K562 (cell line): ENCODE data around the gene BROX. TPM values are rescaled to one million over a fixed set of nuclear protein-coding genes. Genes with fewer than 3 reads are reported as not detected.

ENCODE experiments used
- DACH1 ChIP-seq: fragments of 450-650 bp; IDR thresholded peaks from 2 replicates; pipeline ENCODE4 v1.6.1; 2018; ENCODE audit not compliant: partially characterized antibody
- GABPB2 ChIP-seq: fragments of 250-450 bp; sonication (Bioruptor Pico); conservative IDR thresholded peaks from 2 replicates; pipeline ENCODE4 v1.5.1; 2021; ENCODE audit warnings: mild to moderate bottlenecking
- KDM4B ChIP-seq, 2 experiments: fragments of 450-650 bp in 1 of 2; sonication (generic) in 1 of 2; IDR thresholded peaks; 2 replicates each; pipeline ENCODE4 v1.6.1; 2016 to 2017; ENCODE audit warnings: borderline replicate concordance in 2 of 2, antibody characterized with exemption in 1 of 2, low read depth in 1 of 2, mild to moderate bottlenecking in 1 of 2
- KHSRP ChIP-seq: fragments of 450-650 bp; IDR thresholded peaks from 2 replicates; pipeline ENCODE4 v1.6.1; 2017
- NR1H2 ChIP-seq: sonication (generic); formaldehyde crosslinking; IDR thresholded peaks from 2 replicates; pipeline ENCODE4 v1.4.0; 2020; ENCODE audit warnings: mild to moderate bottlenecking, missing genetic modification reagents
- NR3C1 ChIP-seq: sonication (generic); formaldehyde crosslinking; IDR thresholded peaks from 2 replicates; pipeline ENCODE4 v1.8.1; 2022; ENCODE audit warnings: missing genetic modification reagents
- PHF20 ChIP-seq: fragments of 450-650 bp; IDR thresholded peaks from 2 replicates; pipeline ENCODE4 v1.6.1; 2018; ENCODE audit not compliant: partially characterized antibody
- RBM34 ChIP-seq: fragments of 200-400 bp; formaldehyde crosslinking; IDR thresholded peaks from 2 replicates; pipeline ENCODE4 v1.6.1; 2018; ENCODE audit warnings: low read length, borderline replicate concordance; ENCODE audit not compliant: insufficient read depth
- SMAD3 ChIP-seq: fragments of 450-650 bp; formaldehyde crosslinking; conservative IDR thresholded peaks from 2 replicates; pipeline ENCODE4 v1.4.0; 2020; ENCODE audit warnings: mild to moderate bottlenecking
- TRIM24 ChIP-seq, 2 experiments: fragments of 450-650 bp; IDR thresholded peaks; 2 replicates each; pipeline ENCODE4 v1.6.1; 2016
- ZC3H4 ChIP-seq: sonication (generic); formaldehyde crosslinking; IDR thresholded peaks from 2 replicates; pipeline ENCODE4 v1.9.0; 2021; ENCODE audit warnings: missing genetic modification reagents, borderline replicate concordance
- polyA plus RNA-seq, 8 experiments: library from polyadenylated mRNA; depleted of rRNA in 4 of 8; stranded (reverse) in 5 of 8; unstranded in 3 of 8; fragments of >200 nt; fragmentation: Nextera tagmentation in 2 of 8; fragmentation: Illumina TruSeq in 1 of 8; extraction: Ambion mirVana in 2 of 8; extraction: Trizol in 1 of 8; gene quantifications; 2 replicates each; pipeline versions ENCODE4 v1.2.1 to v1.2.3, GENCODE V29; 2011 to 2014; ENCODE audit warnings: inconsistent platforms in 1 of 8, missing spikeins in 1 of 8
- total RNA-seq, 7 experiments: library from RNA; depleted of rRNA in 6 of 7; stranded (reverse); fragments of >200 nt in 6 of 7; fragmentation: Illumina TruSeq in 2 of 7; extraction: Trizol in 2 of 7; gene quantifications; 2 replicates each; pipeline versions ENCODE4 v1.2.1 to v1.2.3, GENCODE V29; 2011 to 2021; ENCODE audit warnings: low replicate concordance in 1 of 7
- TF ChIP-seq, protein P1 (sequence below): fragments of 250-450 bp; sonication (Bioruptor Pico); IDR thresholded peaks from 2 replicates; pipeline ENCODE4 v1.4.0; 2020
- TF ChIP-seq, protein P2 (sequence below): fragments of 450-650 bp; IDR thresholded peaks from 2 replicates; pipeline ENCODE4 v1.6.1; 2016
- TF ChIP-seq, protein P3 (sequence below): fragments of 200-600 bp; sonication (generic); IDR thresholded peaks from one replicate; pipeline ENCODE4 v1.6.1; 2012; ENCODE audit warnings: mild to moderate bottlenecking, low read depth, low read length, inconsistent platforms

Gene BROX
- total and polyA plus RNA-seq, 9 of the 15 experiments (the other 6 are each of a cell fraction or from before 2014, with no cell fraction given) = 9.4 to 153 (median 45.1) TPM

DNA sequence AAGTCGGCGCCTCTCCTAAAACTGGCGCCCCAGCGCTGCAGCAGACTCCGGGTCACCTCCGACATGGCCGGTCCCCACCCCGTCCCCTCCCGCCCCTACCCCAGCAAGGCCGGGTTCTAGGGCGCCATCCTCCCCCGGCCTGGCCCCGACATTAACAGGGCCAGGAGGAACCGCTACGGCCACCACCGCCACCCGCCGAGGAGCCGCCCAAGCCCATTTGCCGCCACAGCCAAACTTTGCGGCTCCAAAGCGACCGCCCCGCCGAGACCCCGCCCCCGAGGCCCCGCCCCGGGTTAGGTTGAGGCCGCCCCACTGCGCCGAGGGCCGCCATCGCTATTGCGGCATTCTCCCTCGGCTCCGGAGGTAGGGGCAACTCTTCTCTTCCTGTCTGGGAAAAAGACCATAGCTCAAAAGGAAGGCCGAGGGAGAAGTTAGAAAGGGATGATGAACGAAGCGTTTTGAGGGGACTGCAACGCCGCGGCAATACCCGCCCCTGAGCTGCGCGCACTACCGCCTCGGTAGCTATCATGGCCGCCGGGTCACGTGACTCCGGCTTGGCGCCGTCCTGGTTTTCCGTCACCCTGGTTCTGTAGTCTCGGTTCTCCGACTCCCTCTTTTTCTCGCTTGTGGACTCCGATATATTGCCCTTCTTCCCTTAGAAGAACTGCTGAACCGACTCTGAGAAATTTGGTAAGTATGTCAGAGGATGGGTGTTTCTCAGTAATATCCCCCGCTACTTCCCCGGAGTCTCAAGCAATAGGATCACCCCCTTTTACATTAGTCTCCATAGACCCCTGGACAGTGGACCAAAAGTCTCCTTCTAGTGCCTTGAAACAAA is at the start of gene BROX, which contains the start of gene AIDA (continued):
- TF ChIP-seq, protein P1, sequence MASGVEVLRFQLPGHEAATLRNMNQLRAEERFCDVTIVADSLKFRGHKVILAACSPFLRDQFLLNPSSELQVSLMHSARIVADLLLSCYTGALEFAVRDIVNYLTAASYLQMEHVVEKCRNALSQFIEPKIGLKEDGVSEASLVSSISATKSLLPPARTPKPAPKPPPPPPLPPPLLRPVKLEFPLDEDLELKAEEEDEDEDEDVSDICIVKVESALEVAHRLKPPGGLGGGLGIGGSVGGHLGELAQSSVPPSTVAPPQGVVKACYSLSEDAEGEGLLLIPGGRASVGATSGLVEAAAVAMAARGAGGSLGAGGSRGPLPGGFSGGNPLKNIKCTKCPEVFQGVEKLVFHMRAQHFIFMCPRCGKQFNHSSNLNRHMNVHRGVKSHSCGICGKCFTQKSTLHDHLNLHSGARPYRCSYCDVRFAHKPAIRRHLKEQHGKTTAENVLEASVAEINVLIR (CRISPR knock-in tag) = peak; percentile 71
- TF ChIP-seq KDM4B (IDR thresholded peaks at IDR 0.05; ENCODE audit: borderline replicate concordance in 2 of 2, low read depth in 1 of 2) = no peak
- TF ChIP-seq NR3C1 (CRISPR knock-in tag) = no peak
- peak; percentile 85 for TF ChIP-seq SMAD3 (CRISPR knock-in tag)
- no peak for TF ChIP-seq KHSRP
- no peak for TF ChIP-seq DACH1
- TF ChIP-seq TRIM24 (IDR thresholded peaks at IDR 0.05) = no peak
- TF ChIP-seq ZC3H4 = no peak
- TF ChIP-seq NR1H2 (CRISPR knock-in tag) = no peak
- no peak for TF ChIP-seq GABPB2 (CRISPR knock-in tag)
- no peak for TF ChIP-seq RBM34
- TF ChIP-seq, protein P2, sequence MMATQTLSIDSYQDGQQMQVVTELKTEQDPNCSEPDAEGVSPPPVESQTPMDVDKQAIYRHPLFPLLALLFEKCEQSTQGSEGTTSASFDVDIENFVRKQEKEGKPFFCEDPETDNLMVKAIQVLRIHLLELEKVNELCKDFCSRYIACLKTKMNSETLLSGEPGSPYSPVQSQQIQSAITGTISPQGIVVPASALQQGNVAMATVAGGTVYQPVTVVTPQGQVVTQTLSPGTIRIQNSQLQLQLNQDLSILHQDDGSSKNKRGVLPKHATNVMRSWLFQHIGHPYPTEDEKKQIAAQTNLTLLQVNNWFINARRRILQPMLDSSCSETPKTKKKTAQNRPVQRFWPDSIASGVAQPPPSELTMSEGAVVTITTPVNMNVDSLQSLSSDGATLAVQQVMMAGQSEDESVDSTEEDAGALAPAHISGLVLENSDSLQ = no peak
- TF ChIP-seq, protein P3, sequence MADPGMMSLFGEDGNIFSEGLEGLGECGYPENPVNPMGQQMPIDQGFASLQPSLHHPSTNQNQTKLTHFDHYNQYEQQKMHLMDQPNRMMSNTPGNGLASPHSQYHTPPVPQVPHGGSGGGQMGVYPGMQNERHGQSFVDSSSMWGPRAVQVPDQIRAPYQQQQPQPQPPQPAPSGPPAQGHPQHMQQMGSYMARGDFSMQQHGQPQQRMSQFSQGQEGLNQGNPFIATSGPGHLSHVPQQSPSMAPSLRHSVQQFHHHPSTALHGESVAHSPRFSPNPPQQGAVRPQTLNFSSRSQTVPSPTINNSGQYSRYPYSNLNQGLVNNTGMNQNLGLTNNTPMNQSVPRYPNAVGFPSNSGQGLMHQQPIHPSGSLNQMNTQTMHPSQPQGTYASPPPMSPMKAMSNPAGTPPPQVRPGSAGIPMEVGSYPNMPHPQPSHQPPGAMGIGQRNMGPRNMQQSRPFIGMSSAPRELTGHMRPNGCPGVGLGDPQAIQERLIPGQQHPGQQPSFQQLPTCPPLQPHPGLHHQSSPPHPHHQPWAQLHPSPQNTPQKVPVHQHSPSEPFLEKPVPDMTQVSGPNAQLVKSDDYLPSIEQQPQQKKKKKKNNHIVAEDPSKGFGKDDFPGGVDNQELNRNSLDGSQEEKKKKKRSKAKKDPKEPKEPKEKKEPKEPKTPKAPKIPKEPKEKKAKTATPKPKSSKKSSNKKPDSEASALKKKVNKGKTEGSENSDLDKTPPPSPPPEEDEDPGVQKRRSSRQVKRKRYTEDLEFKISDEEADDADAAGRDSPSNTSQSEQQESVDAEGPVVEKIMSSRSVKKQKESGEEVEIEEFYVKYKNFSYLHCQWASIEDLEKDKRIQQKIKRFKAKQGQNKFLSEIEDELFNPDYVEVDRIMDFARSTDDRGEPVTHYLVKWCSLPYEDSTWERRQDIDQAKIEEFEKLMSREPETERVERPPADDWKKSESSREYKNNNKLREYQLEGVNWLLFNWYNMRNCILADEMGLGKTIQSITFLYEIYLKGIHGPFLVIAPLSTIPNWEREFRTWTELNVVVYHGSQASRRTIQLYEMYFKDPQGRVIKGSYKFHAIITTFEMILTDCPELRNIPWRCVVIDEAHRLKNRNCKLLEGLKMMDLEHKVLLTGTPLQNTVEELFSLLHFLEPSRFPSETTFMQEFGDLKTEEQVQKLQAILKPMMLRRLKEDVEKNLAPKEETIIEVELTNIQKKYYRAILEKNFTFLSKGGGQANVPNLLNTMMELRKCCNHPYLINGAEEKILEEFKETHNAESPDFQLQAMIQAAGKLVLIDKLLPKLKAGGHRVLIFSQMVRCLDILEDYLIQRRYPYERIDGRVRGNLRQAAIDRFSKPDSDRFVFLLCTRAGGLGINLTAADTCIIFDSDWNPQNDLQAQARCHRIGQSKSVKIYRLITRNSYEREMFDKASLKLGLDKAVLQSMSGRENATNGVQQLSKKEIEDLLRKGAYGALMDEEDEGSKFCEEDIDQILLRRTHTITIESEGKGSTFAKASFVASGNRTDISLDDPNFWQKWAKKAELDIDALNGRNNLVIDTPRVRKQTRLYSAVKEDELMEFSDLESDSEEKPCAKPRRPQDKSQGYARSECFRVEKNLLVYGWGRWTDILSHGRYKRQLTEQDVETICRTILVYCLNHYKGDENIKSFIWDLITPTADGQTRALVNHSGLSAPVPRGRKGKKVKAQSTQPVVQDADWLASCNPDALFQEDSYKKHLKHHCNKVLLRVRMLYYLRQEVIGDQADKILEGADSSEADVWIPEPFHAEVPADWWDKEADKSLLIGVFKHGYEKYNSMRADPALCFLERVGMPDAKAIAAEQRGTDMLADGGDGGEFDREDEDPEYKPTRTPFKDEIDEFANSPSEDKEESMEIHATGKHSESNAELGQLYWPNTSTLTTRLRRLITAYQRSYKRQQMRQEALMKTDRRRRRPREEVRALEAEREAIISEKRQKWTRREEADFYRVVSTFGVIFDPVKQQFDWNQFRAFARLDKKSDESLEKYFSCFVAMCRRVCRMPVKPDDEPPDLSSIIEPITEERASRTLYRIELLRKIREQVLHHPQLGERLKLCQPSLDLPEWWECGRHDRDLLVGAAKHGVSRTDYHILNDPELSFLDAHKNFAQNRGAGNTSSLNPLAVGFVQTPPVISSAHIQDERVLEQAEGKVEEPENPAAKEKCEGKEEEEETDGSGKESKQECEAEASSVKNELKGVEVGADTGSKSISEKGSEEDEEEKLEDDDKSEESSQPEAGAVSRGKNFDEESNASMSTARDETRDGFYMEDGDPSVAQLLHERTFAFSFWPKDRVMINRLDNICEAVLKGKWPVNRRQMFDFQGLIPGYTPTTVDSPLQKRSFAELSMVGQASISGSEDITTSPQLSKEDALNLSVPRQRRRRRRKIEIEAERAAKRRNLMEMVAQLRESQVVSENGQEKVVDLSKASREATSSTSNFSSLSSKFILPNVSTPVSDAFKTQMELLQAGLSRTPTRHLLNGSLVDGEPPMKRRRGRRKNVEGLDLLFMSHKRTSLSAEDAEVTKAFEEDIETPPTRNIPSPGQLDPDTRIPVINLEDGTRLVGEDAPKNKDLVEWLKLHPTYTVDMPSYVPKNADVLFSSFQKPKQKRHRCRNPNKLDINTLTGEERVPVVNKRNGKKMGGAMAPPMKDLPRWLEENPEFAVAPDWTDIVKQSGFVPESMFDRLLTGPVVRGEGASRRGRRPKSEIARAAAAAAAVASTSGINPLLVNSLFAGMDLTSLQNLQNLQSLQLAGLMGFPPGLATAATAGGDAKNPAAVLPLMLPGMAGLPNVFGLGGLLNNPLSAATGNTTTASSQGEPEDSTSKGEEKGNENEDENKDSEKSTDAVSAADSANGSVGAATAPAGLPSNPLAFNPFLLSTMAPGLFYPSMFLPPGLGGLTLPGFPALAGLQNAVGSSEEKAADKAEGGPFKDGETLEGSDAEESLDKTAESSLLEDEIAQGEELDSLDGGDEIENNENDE = no peak
- TF ChIP-seq PHF20 = peak; percentile 90
